GM23338 (cell line): ENCODE data around the gene SCYGR8. TPM values are rescaled to one million over a fixed set of nuclear protein-coding genes. Genes with fewer than 3 reads are reported as not detected.

Experiments
- ATAC-seq: fragments of 200-7000 bp; cut with Tn5 transposase; 3 replicates; pipeline ENCODE4 v1.9.1; 2020
- DNase-seq: peaks from one replicate; pipeline ENCODE4 v3.0.0-alpha.2; 2015; ENCODE audit warnings: low spot score
- H2AFZ ChIP-seq: fragments of 200-600 bp; sonication (generic); 2 replicates; pipeline ENCODE4 v1.8.0; 2016; ENCODE audit warnings: antibody characterized with exemption, mild to moderate bottlenecking, moderate library complexity
- H3F3A ChIP-seq: fragments of 200-600 bp; sonication (generic); replicated peaks from 2 replicates; pipeline ENCODE4 v1.8.0; 2017; ENCODE audit warnings: antibody characterized with exemption, mixed run types, low read depth
- H3K27ac ChIP-seq: fragments of 200-600 bp; sonication (generic); 2 replicates; pipeline ENCODE4 v1.6.1; 2016; ENCODE audit warnings: low read depth
- H3K27me3 ChIP-seq: fragments of 200-600 bp; sonication (generic); 2 replicates; pipeline ENCODE4 v1.8.0; 2016; ENCODE audit warnings: mild to moderate bottlenecking, mixed run types, moderate library complexity; ENCODE audit not compliant: insufficient read depth
- H3K36me3 ChIP-seq: fragments of 200-600 bp; sonication (generic); 2 replicates; pipeline ENCODE4 v1.8.0; 2016; ENCODE audit warnings: mild to moderate bottlenecking; ENCODE audit not compliant: insufficient read depth
- H3K4me1 ChIP-seq: fragments of 200-600 bp; sonication (generic); 2 replicates; pipeline ENCODE4 v1.8.0; 2016; ENCODE audit warnings: mild to moderate bottlenecking, moderate library complexity; ENCODE audit not compliant: insufficient read depth
- H3K4me2 ChIP-seq: fragments of 200-600 bp; sonication (generic); 2 replicates; pipeline ENCODE4 v1.7.1; 2017; ENCODE audit warnings: mixed run types
- H3K4me3 ChIP-seq: fragments of 200-600 bp; sonication (generic); 2 replicates; pipeline ENCODE4 v1.6.1; 2016; ENCODE audit warnings: mixed run types
- H3K79me2 ChIP-seq: fragments of 200-600 bp; sonication (generic); replicated peaks from 2 replicates; pipeline ENCODE4 v1.8.0; 2017; ENCODE audit warnings: mild to moderate bottlenecking; ENCODE audit not compliant: insufficient read depth
- H3K9me2 ChIP-seq: fragments of 200-600 bp; sonication (generic); 2 replicates; pipeline ENCODE4 v1.8.0; 2017; ENCODE audit not compliant: insufficient read depth
- H4K20me1 ChIP-seq: fragments of 200-600 bp; sonication (generic); replicated peaks from 2 replicates; pipeline ENCODE4 v1.8.0; 2017; ENCODE audit warnings: mild to moderate bottlenecking; ENCODE audit not compliant: insufficient read depth
- H3K27ac Mint-ChIP-seq: 2 replicates; pipeline ENCODE4 v1.8.0; 2020; ENCODE audit warnings: inconsistent platforms, mild to moderate bottlenecking, moderate library complexity, mixed read lengths
- H3K27me3 Mint-ChIP-seq: 3 replicates; pipeline ENCODE4 v1.8.0; 2022; ENCODE audit warnings: low read depth, mild to moderate bottlenecking, moderate library complexity, mixed read lengths, inconsistent platforms; ENCODE audit not compliant: insufficient read depth, poor library complexity
- H3K36me3 Mint-ChIP-seq: 3 replicates; pipeline ENCODE4 v1.8.0; 2021; ENCODE audit warnings: low read depth, mild to moderate bottlenecking, inconsistent platforms, moderate library complexity, mixed read lengths
- H3K4me1 Mint-ChIP-seq: 3 replicates; pipeline ENCODE4 v1.8.0; 2020; ENCODE audit warnings: mild to moderate bottlenecking, inconsistent platforms, mixed read lengths
- H3K4me3 Mint-ChIP-seq: 3 replicates; pipeline ENCODE4 v1.8.0; 2021; ENCODE audit warnings: moderate library complexity, mild to moderate bottlenecking, inconsistent platforms, mixed read lengths
- H3K9me3 Mint-ChIP-seq: 3 replicates; pipeline ENCODE4 v1.8.0; 2020; ENCODE audit warnings: moderate library complexity, mild to moderate bottlenecking, inconsistent platforms, mixed read lengths
- CREB1 ChIP-seq: fragments of 250-450 bp; sonication (Bioruptor Pico); IDR thresholded peaks from 2 replicates; pipeline ENCODE4 v1.5.0; 2020; ENCODE audit warnings: low read depth, mild to moderate bottlenecking, moderate library complexity
- EZH2 ChIP-seq: fragments of 200-600 bp; sonication (generic); IDR thresholded peaks from one replicate; pipeline ENCODE4 v1.8.0; 2017; ENCODE audit warnings: antibody characterized with exemption, mild to moderate bottlenecking, low read depth; ENCODE audit not compliant: unreplicated experiment
- EZH2phosphoT487 ChIP-seq: fragments of 200-600 bp; sonication (generic); IDR thresholded peaks from one replicate; pipeline ENCODE4 v1.8.1; 2018; ENCODE audit warnings: antibody characterized with exemption; ENCODE audit not compliant: unreplicated experiment
- JUNB ChIP-seq: IDR thresholded peaks from one replicate; pipeline ENCODE4 v1.6.1; 2016; ENCODE audit warnings: antibody characterized with exemption; ENCODE audit not compliant: unreplicated experiment
- NANOG ChIP-seq: IDR thresholded peaks from 2 replicates; pipeline ENCODE4 v1.6.1; 2016; ENCODE audit warnings: antibody characterized with exemption, borderline replicate concordance
- POLR2AphosphoS5 ChIP-seq: IDR thresholded peaks from 2 replicates; pipeline ENCODE4 v1.6.1; 2016; ENCODE audit warnings: antibody characterized with exemption, low read depth
- STAT1 ChIP-seq: IDR thresholded peaks from one replicate; pipeline ENCODE4 v1.6.1; 2016; ENCODE audit warnings: antibody characterized with exemption; ENCODE audit not compliant: unreplicated experiment
- ZNF114 ChIP-seq: fragments of 250-450 bp; sonication (Bioruptor Pico); IDR thresholded peaks from 2 replicates; pipeline ENCODE4 v1.5.0; 2020; ENCODE audit warnings: mild to moderate bottlenecking, moderate library complexity
- ZNF331 ChIP-seq: fragments of 250-450 bp; sonication (Bioruptor Pico); IDR thresholded peaks from 2 replicates; pipeline ENCODE4 v1.5.0; 2020; ENCODE audit warnings: low read depth, mild to moderate bottlenecking, moderate library complexity
- polyA plus RNA-seq: library from polyadenylated mRNA; unstranded; fragments of >200 nt; fragmentation: Nextera tagmentation; extraction: Ambion mirVana; gene quantifications from 2 replicates; pipeline ENCODE4 v1.2.1, GENCODE V29; 2016
- total RNA-seq: library from RNA; depleted of rRNA; stranded (reverse); fragments of >200 nt; shearing (Covaris generic); gene quantifications from 2 replicates; pipeline ENCODE4 v1.2.3, GENCODE V29; 2014
- TF ChIP-seq, protein P1 (sequence below): IDR thresholded peaks from one replicate; pipeline ENCODE4 v1.6.1; 2018; ENCODE audit warnings: antibody characterized with exemption; ENCODE audit not compliant: unreplicated experiment
- TF ChIP-seq, protein P2 (sequence below): fragments of 250-450 bp; sonication (Bioruptor Pico); IDR thresholded peaks from 2 replicates; pipeline ENCODE4 v1.5.0; 2020; ENCODE audit warnings: mild to moderate bottlenecking, moderate library complexity
- TF ChIP-seq, protein P3 (sequence below): IDR thresholded peaks from 2 replicates; pipeline ENCODE4 v1.6.1; 2016; ENCODE audit warnings: antibody characterized with exemption
- TF ChIP-seq, protein P4 (sequence below), 2 experiments: fragments of 200-600 bp in 1 of 2; sonication (generic) in 1 of 2; conservative IDR thresholded peaks; 2 replicates each; pipeline versions ENCODE4 v1.5.1 to v1.6.1; 2016 to 2017; ENCODE audit warnings: antibody characterized with exemption in 2 of 2, low read depth in 2 of 2, mild to moderate bottlenecking in 2 of 2, moderate library complexity in 1 of 2

The SCYGR8 gene
- total and polyA plus RNA-seq, 2 experiments from 2014 or later, result not detected

DNA sequence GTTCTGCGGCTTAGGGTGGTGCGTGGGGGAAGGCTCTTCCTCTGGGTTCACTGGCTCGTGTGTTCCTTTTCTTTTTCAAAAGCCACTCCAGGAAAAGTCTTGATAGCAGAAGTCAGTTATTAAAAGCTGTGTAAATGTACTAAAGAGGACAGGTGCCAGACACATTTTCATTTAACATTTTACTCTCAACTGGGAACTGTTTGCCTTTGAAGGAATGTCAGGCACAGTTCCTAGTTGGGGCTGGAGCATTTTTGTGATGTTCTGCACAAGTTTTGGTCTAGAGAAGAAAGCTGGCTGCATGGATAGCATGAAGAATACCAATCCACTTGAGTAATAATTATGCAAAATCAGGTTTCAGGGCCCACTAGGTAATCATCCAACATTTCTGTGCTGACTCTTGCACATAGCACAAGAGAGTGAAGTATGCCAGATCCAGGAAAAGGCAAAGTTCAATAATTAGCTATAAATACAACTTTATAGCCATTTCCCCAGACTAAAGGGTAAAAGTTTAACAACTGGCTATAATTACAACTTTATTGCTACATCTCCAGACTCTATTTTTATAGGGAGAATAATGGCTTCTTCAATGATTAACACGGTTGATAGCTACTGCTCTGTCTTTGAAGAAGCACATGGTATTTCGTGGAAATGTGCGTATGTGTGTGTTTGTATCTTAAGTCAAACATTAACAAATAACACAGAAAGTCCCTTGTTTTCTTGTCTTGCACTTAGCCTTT lies 16.2 kb downstream of the SCYGR8 start:
- Histone ChIP-seq H3K4me3 (no peak overlapping the region), H3K4me2 (no peak overlapping the region), H2AFZ (no peak overlapping the region), H3K27me3 (no peaks in the 10 kb centered on the region), H3K9me2 (no peaks in the 10 kb centered on the region), H3K4me1 (peaks cover 10% of the 10 kb centered on the region; the same call in 1 of the 2 replicates), H3F3A (no peaks in the 10 kb centered on the region), H4K20me1 (no peaks in the 10 kb centered on the region), H3K36me3 (no peaks in the 10 kb centered on the region; the same call in 1 of the 2 replicates), H3K79me2 (no peaks in the 10 kb centered on the region), H3K27ac (no peak overlapping the region)
- TF ChIP-seq JUNB (no peak), ZNF331 (CRISPR knock-in tag) (no peak), EZH2 (no peak), EZH2phosphoT487 (no peak), CREB1 (CRISPR knock-in tag) (no peak), POLR2AphosphoS5 (no peak), ZNF114 (CRISPR knock-in tag) (no peak), STAT1 (no peak), NANOG (no peak)
- TF ChIP-seq, protein P1, sequence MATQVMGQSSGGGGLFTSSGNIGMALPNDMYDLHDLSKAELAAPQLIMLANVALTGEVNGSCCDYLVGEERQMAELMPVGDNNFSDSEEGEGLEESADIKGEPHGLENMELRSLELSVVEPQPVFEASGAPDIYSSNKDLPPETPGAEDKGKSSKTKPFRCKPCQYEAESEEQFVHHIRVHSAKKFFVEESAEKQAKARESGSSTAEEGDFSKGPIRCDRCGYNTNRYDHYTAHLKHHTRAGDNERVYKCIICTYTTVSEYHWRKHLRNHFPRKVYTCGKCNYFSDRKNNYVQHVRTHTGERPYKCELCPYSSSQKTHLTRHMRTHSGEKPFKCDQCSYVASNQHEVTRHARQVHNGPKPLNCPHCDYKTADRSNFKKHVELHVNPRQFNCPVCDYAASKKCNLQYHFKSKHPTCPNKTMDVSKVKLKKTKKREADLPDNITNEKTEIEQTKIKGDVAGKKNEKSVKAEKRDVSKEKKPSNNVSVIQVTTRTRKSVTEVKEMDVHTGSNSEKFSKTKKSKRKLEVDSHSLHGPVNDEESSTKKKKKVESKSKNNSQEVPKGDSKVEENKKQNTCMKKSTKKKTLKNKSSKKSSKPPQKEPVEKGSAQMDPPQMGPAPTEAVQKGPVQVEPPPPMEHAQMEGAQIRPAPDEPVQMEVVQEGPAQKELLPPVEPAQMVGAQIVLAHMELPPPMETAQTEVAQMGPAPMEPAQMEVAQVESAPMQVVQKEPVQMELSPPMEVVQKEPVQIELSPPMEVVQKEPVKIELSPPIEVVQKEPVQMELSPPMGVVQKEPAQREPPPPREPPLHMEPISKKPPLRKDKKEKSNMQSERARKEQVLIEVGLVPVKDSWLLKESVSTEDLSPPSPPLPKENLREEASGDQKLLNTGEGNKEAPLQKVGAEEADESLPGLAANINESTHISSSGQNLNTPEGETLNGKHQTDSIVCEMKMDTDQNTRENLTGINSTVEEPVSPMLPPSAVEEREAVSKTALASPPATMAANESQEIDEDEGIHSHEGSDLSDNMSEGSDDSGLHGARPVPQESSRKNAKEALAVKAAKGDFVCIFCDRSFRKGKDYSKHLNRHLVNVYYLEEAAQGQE, result no peak
- TF ChIP-seq, protein P2, sequence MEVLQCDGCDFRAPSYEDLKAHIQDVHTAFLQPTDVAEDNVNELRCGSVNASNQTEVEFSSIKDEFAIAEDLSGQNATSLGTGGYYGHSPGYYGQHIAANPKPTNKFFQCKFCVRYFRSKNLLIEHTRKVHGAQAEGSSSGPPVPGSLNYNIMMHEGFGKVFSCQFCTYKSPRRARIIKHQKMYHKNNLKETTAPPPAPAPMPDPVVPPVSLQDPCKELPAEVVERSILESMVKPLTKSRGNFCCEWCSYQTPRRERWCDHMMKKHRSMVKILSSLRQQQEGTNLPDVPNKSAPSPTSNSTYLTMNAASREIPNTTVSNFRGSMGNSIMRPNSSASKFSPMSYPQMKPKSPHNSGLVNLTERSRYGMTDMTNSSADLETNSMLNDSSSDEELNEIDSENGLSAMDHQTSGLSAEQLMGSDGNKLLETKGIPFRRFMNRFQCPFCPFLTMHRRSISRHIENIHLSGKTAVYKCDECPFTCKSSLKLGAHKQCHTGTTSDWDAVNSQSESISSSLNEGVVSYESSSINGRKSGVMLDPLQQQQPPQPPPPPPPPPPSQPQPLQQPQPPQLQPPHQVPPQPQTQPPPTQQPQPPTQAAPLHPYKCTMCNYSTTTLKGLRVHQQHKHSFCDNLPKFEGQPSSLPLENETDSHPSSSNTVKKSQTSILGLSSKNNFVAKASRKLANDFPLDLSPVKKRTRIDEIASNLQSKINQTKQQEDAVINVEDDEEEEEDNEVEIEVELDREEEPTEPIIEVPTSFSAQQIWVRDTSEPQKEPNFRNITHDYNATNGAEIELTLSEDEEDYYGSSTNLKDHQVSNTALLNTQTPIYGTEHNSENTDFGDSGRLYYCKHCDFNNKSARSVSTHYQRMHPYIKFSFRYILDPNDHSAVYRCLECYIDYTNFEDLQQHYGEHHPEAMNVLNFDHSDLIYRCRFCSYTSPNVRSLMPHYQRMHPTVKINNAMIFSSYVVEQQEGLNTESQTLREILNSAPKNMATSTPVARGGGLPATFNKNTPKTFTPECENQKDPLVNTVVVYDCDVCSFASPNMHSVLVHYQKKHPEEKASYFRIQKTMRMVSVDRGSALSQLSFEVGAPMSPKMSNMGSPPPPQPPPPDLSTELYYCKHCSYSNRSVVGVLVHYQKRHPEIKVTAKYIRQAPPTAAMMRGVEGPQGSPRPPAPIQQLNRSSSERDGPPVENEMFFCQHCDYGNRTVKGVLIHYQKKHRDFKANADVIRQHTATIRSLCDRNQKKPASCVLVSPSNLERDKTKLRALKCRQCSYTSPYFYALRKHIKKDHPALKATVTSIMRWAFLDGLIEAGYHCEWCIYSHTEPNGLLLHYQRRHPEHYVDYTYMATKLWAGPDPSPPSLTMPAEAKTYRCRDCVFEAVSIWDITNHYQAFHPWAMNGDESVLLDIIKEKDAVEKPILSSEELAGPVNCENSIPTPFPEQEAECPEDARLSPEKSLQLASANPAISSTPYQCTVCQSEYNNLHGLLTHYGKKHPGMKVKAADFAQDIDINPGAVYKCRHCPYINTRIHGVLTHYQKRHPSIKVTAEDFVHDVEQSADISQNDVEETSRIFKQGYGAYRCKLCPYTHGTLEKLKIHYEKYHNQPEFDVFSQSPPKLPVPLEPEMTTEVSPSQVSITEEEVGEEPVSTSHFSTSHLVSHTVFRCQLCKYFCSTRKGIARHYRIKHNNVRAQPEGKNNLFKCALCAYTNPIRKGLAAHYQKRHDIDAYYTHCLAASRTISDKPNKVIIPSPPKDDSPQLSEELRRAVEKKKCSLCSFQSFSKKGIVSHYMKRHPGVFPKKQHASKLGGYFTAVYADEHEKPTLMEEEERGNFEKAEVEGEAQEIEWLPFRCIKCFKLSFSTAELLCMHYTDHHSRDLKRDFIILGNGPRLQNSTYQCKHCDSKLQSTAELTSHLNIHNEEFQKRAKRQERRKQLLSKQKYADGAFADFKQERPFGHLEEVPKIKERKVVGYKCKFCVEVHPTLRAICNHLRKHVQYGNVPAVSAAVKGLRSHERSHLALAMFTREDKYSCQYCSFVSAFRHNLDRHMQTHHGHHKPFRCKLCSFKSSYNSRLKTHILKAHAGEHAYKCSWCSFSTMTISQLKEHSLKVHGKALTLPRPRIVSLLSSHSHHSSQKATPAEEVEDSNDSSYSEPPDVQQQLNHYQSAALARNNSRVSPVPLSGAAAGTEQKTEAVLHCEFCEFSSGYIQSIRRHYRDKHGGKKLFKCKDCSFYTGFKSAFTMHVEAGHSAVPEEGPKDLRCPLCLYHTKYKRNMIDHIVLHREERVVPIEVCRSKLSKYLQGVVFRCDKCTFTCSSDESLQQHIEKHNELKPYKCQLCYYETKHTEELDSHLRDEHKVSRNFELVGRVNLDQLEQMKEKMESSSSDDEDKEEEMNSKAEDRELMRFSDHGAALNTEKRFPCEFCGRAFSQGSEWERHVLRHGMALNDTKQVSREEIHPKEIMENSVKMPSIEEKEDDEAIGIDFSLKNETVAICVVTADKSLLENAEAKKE (CRISPR knock-in tag), result no peak
- TF ChIP-seq, protein P3, sequence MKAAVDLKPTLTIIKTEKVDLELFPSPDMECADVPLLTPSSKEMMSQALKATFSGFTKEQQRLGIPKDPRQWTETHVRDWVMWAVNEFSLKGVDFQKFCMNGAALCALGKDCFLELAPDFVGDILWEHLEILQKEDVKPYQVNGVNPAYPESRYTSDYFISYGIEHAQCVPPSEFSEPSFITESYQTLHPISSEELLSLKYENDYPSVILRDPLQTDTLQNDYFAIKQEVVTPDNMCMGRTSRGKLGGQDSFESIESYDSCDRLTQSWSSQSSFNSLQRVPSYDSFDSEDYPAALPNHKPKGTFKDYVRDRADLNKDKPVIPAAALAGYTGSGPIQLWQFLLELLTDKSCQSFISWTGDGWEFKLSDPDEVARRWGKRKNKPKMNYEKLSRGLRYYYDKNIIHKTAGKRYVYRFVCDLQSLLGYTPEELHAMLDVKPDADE, result no peak
- TF ChIP-seq, protein P4, sequence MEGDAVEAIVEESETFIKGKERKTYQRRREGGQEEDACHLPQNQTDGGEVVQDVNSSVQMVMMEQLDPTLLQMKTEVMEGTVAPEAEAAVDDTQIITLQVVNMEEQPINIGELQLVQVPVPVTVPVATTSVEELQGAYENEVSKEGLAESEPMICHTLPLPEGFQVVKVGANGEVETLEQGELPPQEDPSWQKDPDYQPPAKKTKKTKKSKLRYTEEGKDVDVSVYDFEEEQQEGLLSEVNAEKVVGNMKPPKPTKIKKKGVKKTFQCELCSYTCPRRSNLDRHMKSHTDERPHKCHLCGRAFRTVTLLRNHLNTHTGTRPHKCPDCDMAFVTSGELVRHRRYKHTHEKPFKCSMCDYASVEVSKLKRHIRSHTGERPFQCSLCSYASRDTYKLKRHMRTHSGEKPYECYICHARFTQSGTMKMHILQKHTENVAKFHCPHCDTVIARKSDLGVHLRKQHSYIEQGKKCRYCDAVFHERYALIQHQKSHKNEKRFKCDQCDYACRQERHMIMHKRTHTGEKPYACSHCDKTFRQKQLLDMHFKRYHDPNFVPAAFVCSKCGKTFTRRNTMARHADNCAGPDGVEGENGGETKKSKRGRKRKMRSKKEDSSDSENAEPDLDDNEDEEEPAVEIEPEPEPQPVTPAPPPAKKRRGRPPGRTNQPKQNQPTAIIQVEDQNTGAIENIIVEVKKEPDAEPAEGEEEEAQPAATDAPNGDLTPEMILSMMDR (conservative IDR thresholded peaks at IDR 0.05; ENCODE audit: low read depth in 2 of 2), result no peak
- Mint-ChIP-seq H3K4me1 (peaks cover 22% of the 10 kb centered on the region), H3K4me3 (no peak overlapping the region), H3K27ac (no peak overlapping the region), H3K36me3 (no peaks in the 10 kb centered on the region; the same call in 2 of the 3 replicates), H3K27me3 (peaks cover 10% of the 10 kb centered on the region), H3K9me3 (no peaks in the 10 kb centered on the region)
- DNase-seq, result no peak
- no peak for ATAC-seq
